Common myeloid progenitor, CD34-positive (primary cell): ENCODE measurements around the gene AHNAK2.

ENCODE experiments used
- CTCF ChIA-PET: fragments of 350-600 bp; sonication (Branson Sonifier 250); formaldehyde crosslinking; loops from one replicate; lab custom pipeline; 2021; ENCODE audit warnings: antibody characterized with exemption; lab: Charles Lee
- POLR2A ChIA-PET: fragments of 350-600 bp; sonication (Branson Sonifier 250); formaldehyde crosslinking; loops from one replicate; lab custom pipeline; 2021; ENCODE audit warnings: antibody characterized with exemption; lab: Charles Lee
- DNase-seq, 3 donors: peaks; one replicate each; pipeline versions ENCODE4 v3.0.0 to v3.0.0-alpha.2; 2013
- H3K27ac ChIP-seq, 2 experiments: 1 replicate in 1 of 2; 2 replicates in 1 of 2; pipeline ENCODE4 v1.7.0; 2013; ENCODE audit warnings: inconsistent platforms in 2 of 2, low read length in 2 of 2, mild to moderate bottlenecking in 2 of 2, low read depth in 1 of 2, moderate library complexity in 1 of 2; ENCODE audit not compliant: severe bottlenecking in 2 of 2, insufficient read depth in 1 of 2, poor library complexity in 1 of 2
- H3K27me3 ChIP-seq, 5 experiments: replicated peaks in 2 of 5; 1 replicate in 3 of 5; 2 replicates in 2 of 5; pipeline versions ENCODE4 v1.6.1 to v1.7.0; 2013; ENCODE audit warnings: low read length in 4 of 5, mild to moderate bottlenecking in 2 of 5, moderate library complexity in 2 of 5, inconsistent platforms in 1 of 5; ENCODE audit not compliant: insufficient read depth in 5 of 5, control insufficient read depth in 4 of 5
- H3K36me3 ChIP-seq, 4 experiments: 1 replicate in 2 of 4; 2 replicates in 2 of 4; pipeline versions ENCODE4 v1.6.1 to v1.7.0; 2013; ENCODE audit warnings: low read length in 3 of 4, control low read depth in 1 of 4, mild to moderate bottlenecking in 1 of 4; ENCODE audit not compliant: control insufficient read depth in 4 of 4, insufficient read depth in 4 of 4
- H3K4me1 ChIP-seq, 4 experiments: 1 replicate in 3 of 4; 2 replicates in 1 of 4; pipeline versions ENCODE4 v1.6.1 to v1.7.1; 2013; ENCODE audit warnings: low read length in 3 of 4, mild to moderate bottlenecking in 3 of 4, control low read depth in 1 of 4, inconsistent platforms in 1 of 4, moderate library complexity in 1 of 4; ENCODE audit not compliant: control insufficient read depth in 4 of 4, insufficient read depth in 4 of 4; ENCODE audit errors: control extremely low read depth in 1 of 4
- H3K4me3 ChIP-seq, 7 experiments: 1 replicate in 4 of 7; 2 replicates in 3 of 7; pipeline versions ENCODE4 v1.5.1 to v1.7.0; 2013; ENCODE audit warnings: mild to moderate bottlenecking in 7 of 7, low read length in 6 of 7, moderate library complexity in 6 of 7, inconsistent platforms in 2 of 7, low read depth in 2 of 7, control low read depth in 1 of 7; ENCODE audit not compliant: insufficient read depth in 4 of 7, control insufficient read depth in 1 of 7; ENCODE audit errors: extremely low read depth in 1 of 7
- H3K9me3 ChIP-seq, 5 experiments: 1 replicate in 4 of 5; 2 replicates in 1 of 5; pipeline versions ENCODE4 v1.6.1 to v1.7.1; 2013; ENCODE audit warnings: low read length in 4 of 5, mild to moderate bottlenecking in 2 of 5, inconsistent platforms in 1 of 5, low read depth in 1 of 5, moderate library complexity in 1 of 5; ENCODE audit not compliant: control insufficient read depth in 4 of 5, insufficient read depth in 2 of 5; ENCODE audit errors: control extremely low read depth in 1 of 5
- WGBS: methylation state at CpG from one replicate; pipeline ENCODE4 v1.1.5; 2013; ENCODE audit not compliant: insufficient coverage; 5-methylcytosine and 5-hydroxymethylcytosine counted together

Gene AHNAK2

GRCh38 chr14:104973385-104974145, 4.6 kb downstream of the AHNAK2 start:
- DNase-seq = no peak
- 90% methylated on average over 19 of the region's 23 CpGs for WGBS
- no peak overlapping the region for H3K27ac ChIP-seq
- H3K27me3 ChIP-seq = peaks cover 0 to 21% (median 12%) of the 10 kb centered on the region in 5 experiments
- no peaks in the 10 kb centered on the region for H3K9me3 ChIP-seq
- peaks cover 0 to 15% (median 11%) of the 10 kb centered on the region in 4 experiments for H3K4me1 ChIP-seq
- H3K4me3 ChIP-seq = no peak overlapping the region
- no peaks in the 10 kb centered on the region for H3K36me3 ChIP-seq
- CTCF ChIA-PET = interaction anchor here (0.8 to 5.8 kb wide), 14 partner anchors 9 to 116 kb away, joined by 3 to 100 read pairs (median 7); no protein-coding TSS in a partner anchor
- POLR2A ChIA-PET = no interaction called here

GRCh38 chr14:104973135-104973384, 5.1 kb downstream of the AHNAK2 start:
- WGBS = 95% methylated on average over 12 of the region's 12 CpGs
- Histone ChIP-seq H3K9me3 (no peaks in the 10 kb centered on the region), H3K4me3 (no peak overlapping the region), H3K27ac (no peak overlapping the region), H3K36me3 (no peaks in the 10 kb centered on the region), H3K4me1 (peaks cover 0 to 19% (median 12%) of the 10 kb centered on the region in 4 experiments), H3K27me3 (peaks cover 0 to 25% (median 12%) of the 10 kb centered on the region in 5 experiments)
- DNase-seq = no peak
- CTCF ChIA-PET = interaction anchor here (0.8 to 5.8 kb wide), 10 partner anchors 8 to 117 kb away, joined by 3 to 100 read pairs (median 8); no protein-coding TSS in a partner anchor
- POLR2A ChIA-PET = no interaction called here

GRCh38 chr14:104972301-104973134, 5.7 kb downstream of the AHNAK2 start:
- H3K4me1 ChIP-seq = peaks cover 0 to 19% (median 12%) of the 10 kb centered on the region in 4 experiments
- H3K27ac ChIP-seq = no peak overlapping the region
- 92% methylated on average over 25 of the region's 28 CpGs for WGBS
- H3K36me3 ChIP-seq = no peaks in the 10 kb centered on the region
- CTCF ChIA-PET = interaction anchor here (0.6 to 5.8 kb wide), 9 partner anchors 7 to 207 kb away, joined by 3 to 100 read pairs (median 6); no protein-coding TSS in a partner anchor
- no peak for DNase-seq
- no peaks in the 10 kb centered on the region for H3K9me3 ChIP-seq
- H3K4me3 ChIP-seq = no peak overlapping the region
- H3K27me3 ChIP-seq = peaks cover 0 to 23% (median 12%) of the 10 kb centered on the region in 5 experiments
- POLR2A ChIA-PET = interaction anchor here (0.6 kb wide), 1 partner anchor 63 kb away, joined by 3 read pairs; no protein-coding TSS in a partner anchor

GRCh38 chr14:104971447-104972240, 6.5 kb downstream of the AHNAK2 start:
- Histone ChIP-seq H3K36me3 (no peaks in the 10 kb centered on the region), H3K27ac (no peak overlapping the region), H3K4me1 (peaks cover 0 to 19% (median 12%) of the 10 kb centered on the region in 4 experiments), H3K27me3 (peaks cover 0 to 23% (median 8%) of the 10 kb centered on the region in 5 experiments), H3K9me3 (no peaks in the 10 kb centered on the region), H3K4me3 (no peak overlapping the region)
- 99% methylated on average over 11 of the region's 12 CpGs for WGBS
- no peak for DNase-seq
- ChIA-PET POLR2A (no interaction called here), CTCF (interaction anchor here (1.1 to 5.8 kb wide), 2 partner anchors 73 to 115 kb away, joined by 3 to 100 read pairs; no protein-coding TSS in a partner anchor)

- Histone ChIP-seq H3K27me3 (peaks cover 0 to 21% (median 6%) of the 10 kb centered on the region in 5 experiments), H3K4me1 (peaks cover 0 to 15% (median 12%) of the 10 kb centered on the region in 4 experiments), H3K4me3 (no peak overlapping the region), H3K27ac (no peak overlapping the region), H3K9me3 (no peaks in the 10 kb centered on the region), H3K36me3 (no peaks in the 10 kb centered on the region)
- 96% methylated on average over 17 of the region's 19 CpGs for WGBS
- POLR2A ChIA-PET = no interaction called here
- CTCF ChIA-PET = interaction anchor here (1.1 to 1.6 kb wide), 3 partner anchors 11 to 77 kb away, joined by 3 read pairs; no protein-coding TSS in a partner anchor
- DNase-seq = no peak
Observed at GRCh38 chr14:104970231-104971068, 7.7 kb downstream of the AHNAK2 start.

GRCh38 chr14:104969741-104970230, 8.4 kb downstream of the AHNAK2 start:
- Histone ChIP-seq H3K27me3 (peaks cover 0 to 21% (median 6%) of the 10 kb centered on the region in 5 experiments), H3K9me3 (no peaks in the 10 kb centered on the region), H3K4me3 (no peak overlapping the region), H3K36me3 (no peaks in the 10 kb centered on the region), H3K4me1 (peaks cover 0 to 15% (median 12%) of the 10 kb centered on the region in 4 experiments), H3K27ac (no peak overlapping the region)
- POLR2A ChIA-PET = no interaction called here
- DNase-seq = no peak
- 97% methylated on average over 3 of the region's 10 CpGs for WGBS
- CTCF ChIA-PET = interaction anchor here (1.1 to 1.6 kb wide), 3 partner anchors 10 to 76 kb away, joined by 3 read pairs; no protein-coding TSS in a partner anchor
